DMS53 treated with DMSO at 0.1 percent for 48 hours (cell line): ENCODE measurements around the gene PACS1.

ENCODE experiments used
- DNase-seq: peaks from one replicate; lab custom pipeline; 2025; ENCODE audit not compliant: unreplicated experiment; lab: John Stamatoyannopoulos, UW

Gene PACS1

GRCh38 chr11:66285250-66285947 is 215.3 kb downstream of the PACS1 start:
- no peak for DNase-seq

GRCh38 chr11:66286699-66287098 is 216.6 kb downstream of the PACS1 start:
- DNase-seq, result no peak

GRCh38 chr11:66287211-66287888 is 217.3 kb downstream of the PACS1 start:
- DNase-seq, result no peak

GRCh38 chr11:66287889-66288670 is 218.0 kb downstream of the PACS1 start:
- no peak for DNase-seq

- DNase-seq, result peak; percentile 100
Measured at GRCh38 chr11:66288671-66289547, 218.8 kb downstream of the PACS1 start, which contains the start of gene YIF1A. TSS of gene YIF1A (minus strand) at chr11:66289143. CDS start at chr11:66288985, 158 bp downstream.

- peak; percentile 92 for DNase-seq
Measured at GRCh38 chr11:66289548-66290329, 219.7 kb downstream of the PACS1 start.

- no peak for DNase-seq
Measured at GRCh38 chr11:66290330-66290621, 220.2 kb downstream of the PACS1 start.

GRCh38 chr11:66291303-66291705 is 221.2 kb downstream of the PACS1 start:
- no peak for DNase-seq

GRCh38 chr11:66291706-66292542 is 221.9 kb downstream of the PACS1 start, which contains the start of gene TMEM151A:
TSS of gene TMEM151A (plus strand) at chr11:66291894. CDS start at chr11:66292014, 120 bp downstream.
- peak; percentile 16 for DNase-seq

GRCh38 chr11:66292543-66293332 is 222.7 kb downstream of the PACS1 start:
- DNase-seq, result no peak

GRCh38 chr11:66293352-66293751 is 223.3 kb downstream of the PACS1 start:
- DNase-seq, result no peak

GRCh38 chr11:66293777-66294625 is 223.9 kb downstream of the PACS1 start:
- no peak for DNase-seq
